Measurements from ENCODE around the gene PDGFC.

The PDGFC gene

GRCh38 chr4:156723951-156724668, 247.5 kb downstream of the PDGFC start:
- H3K27me3 ChIP-seq (ENCODE audit: control insufficient read depth in 5 of 5, insufficient read depth in 4 of 5, low read length in 5 of 5) = no peaks in the 10 kb centered on the region
- no peak overlapping the region for H3K9ac ChIP-seq (ENCODE audit: low read length in 5 of 5)
- no peak overlapping the region for H3K27ac ChIP-seq (ENCODE audit: low read depth, low read length)
- no peaks in the 10 kb centered on the region for H3K9me3 ChIP-seq (ENCODE audit: control insufficient read depth in 5 of 5, low read length in 5 of 5)
- H3K36me3 ChIP-seq (ENCODE audit: control insufficient read depth in 5 of 5, insufficient read depth in 5 of 5, low read length in 5 of 5) = no peaks in the 10 kb centered on the region
- H3K4me3 ChIP-seq (ENCODE audit: low read depth in 1 of 5, low read length in 5 of 5) = no peak overlapping the region
- H3K4me1 ChIP-seq (ENCODE audit: control insufficient read depth in 5 of 5, insufficient read depth in 5 of 5, low read length in 5 of 5) = peaks cover 0 to 13% (median 3%) of the 10 kb centered on the region in 5 donors

- no peak overlapping the region for H3K4me3 ChIP-seq (ENCODE audit: low read depth in 1 of 5, low read length in 5 of 5)
- H3K4me1 ChIP-seq (ENCODE audit: control insufficient read depth in 5 of 5, insufficient read depth in 5 of 5, low read length in 5 of 5) = no peaks in the 10 kb centered on the region
- no peaks in the 10 kb centered on the region for H3K9me3 ChIP-seq (ENCODE audit: control insufficient read depth in 5 of 5, low read length in 5 of 5)
- H3K27me3 ChIP-seq (ENCODE audit: control insufficient read depth in 5 of 5, insufficient read depth in 4 of 5, low read length in 5 of 5) = no peaks in the 10 kb centered on the region
- no peak overlapping the region for H3K27ac ChIP-seq (ENCODE audit: low read depth, low read length)
- no peak overlapping the region for H3K9ac ChIP-seq (ENCODE audit: low read length in 5 of 5)
- H3K36me3 ChIP-seq (ENCODE audit: control insufficient read depth in 5 of 5, insufficient read depth in 5 of 5, low read length in 5 of 5) = no peaks in the 10 kb centered on the region
Measured at GRCh38 chr4:156718226-156718625, 253.4 kb downstream of the PDGFC start.

- Histone ChIP-seq H3K36me3 (ENCODE audit: control insufficient read depth in 5 of 5, insufficient read depth in 5 of 5, low read length in 5 of 5) (no peaks in the 10 kb centered on the region), H3K27ac (ENCODE audit: low read depth, low read length) (no peak overlapping the region), H3K27me3 (ENCODE audit: control insufficient read depth in 5 of 5, insufficient read depth in 4 of 5, low read length in 5 of 5) (no peaks in the 10 kb centered on the region), H3K4me3 (ENCODE audit: low read depth in 1 of 5, low read length in 5 of 5) (no peak overlapping the region), H3K9me3 (ENCODE audit: control insufficient read depth in 5 of 5, low read length in 5 of 5) (no peaks in the 10 kb centered on the region), H3K9ac (ENCODE audit: low read length in 5 of 5) (no peak overlapping the region), H3K4me1 (ENCODE audit: control insufficient read depth in 5 of 5, insufficient read depth in 5 of 5, low read length in 5 of 5) (peaks cover 0 to 10% (median 0%) of the 10 kb centered on the region in 5 donors)
Measured at GRCh38 chr4:156711193-156711590, 260.4 kb downstream of the PDGFC start.

Measured in subcutaneous abdominal adipose tissue (tissue), 5 donors.